Activated CD8-positive, alpha-beta memory T cell treated with anti-CD3 and anti-CD28 coated beads for 24 hours (primary cell): ENCODE data around the gene TSC1.

Source experiments
- DNase-seq: peaks from one replicate; pipeline ENCODE4 v3.0.0-alpha.2; 2020

The TSC1 gene

GRCh38 chr9:132931178-132931735, 13.2 kb downstream of the TSC1 start:
- no peak for DNase-seq

DNA sequence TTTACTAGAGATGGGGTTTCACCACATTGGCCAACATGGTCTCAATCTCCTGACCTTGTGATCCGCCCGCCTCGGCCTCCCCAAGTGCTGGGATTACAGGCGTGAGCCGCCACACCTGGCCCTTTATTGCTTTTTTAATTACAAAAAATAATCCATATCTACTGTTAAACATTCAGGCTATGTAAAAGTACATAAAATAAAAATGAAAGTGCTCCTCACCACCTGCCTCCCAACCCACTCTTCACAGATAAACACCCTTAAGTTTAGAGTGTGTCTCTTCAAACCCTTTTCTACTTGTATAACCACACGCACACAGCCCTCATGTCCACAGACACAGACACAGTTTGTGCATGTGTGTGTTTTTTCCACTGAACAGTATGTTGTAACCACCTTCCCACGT, 16.7 kb downstream of the TSC1 start:
- no peak for DNase-seq

GRCh38 chr9:132923346-132923902, 21.0 kb downstream of the TSC1 start:
- no peak for DNase-seq

GRCh38 chr9:132919614-132920268, 24.7 kb downstream of the TSC1 start:
- no peak for DNase-seq

- no peak for DNase-seq
Observed at GRCh38 chr9:132914924-132915323, 29.5 kb downstream of the TSC1 start.

DNA sequence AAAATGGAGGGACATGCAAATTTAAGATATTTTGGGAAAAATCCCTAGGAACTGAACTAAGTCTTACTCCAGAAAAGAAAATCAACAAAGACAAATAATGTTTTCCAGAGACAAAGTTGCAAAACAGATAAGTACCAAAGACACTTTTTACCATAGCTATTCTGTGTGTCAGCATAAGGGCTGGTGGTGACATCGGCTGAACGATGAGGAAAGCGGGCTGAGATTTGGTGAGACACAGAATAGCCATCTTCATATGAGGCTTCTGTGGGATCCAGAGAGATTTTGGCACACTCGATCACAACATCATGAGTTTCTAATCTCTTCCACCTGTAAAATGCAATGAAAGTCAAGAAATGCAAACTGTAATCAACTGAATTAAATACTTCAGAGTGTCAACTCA, 32.3 kb downstream of the TSC1 start:
- DNase-seq, result no peak

DNA sequence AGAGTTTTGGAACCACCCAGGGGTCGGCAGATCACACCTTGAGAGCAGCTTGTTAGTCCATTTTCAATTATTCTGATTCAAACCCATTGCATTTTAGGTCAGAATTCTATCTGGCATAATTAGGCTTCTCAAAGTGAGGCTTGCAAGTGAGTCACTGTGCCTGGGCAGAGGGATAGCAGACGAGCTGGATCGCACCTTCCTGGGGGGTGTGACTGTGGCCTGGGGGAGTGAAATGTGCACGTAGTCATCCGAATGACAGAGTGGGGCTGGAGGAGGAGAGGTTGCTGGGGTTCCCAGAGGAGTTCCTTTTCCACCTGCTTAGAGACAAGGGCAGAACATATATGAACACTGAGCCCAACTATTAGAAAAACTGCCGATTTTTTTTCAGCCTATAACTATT, 34.0 kb downstream of the TSC1 start:
- DNase-seq, result no peak

DNA sequence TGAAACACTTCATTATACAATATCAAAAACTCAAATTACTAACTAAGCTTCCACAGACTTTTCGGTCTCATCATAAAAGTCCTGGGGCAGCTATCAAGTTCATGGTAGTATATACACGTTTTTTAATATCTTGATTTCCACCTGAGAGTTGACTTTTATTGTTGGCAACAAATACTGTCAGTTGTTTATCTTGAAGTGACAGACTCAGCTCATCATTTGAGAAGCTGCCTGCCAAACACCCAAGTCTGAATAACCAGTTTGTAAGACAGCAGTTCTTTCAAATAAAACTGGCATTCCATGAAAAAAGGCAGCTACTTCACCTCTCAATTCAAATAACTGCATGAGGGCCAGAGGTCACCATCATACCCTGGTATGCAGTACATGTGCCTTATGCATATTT, 35.1 kb downstream of the TSC1 start:
- no peak for DNase-seq

GRCh38 chr9:132908635-132909034, 35.8 kb downstream of the TSC1 start:
- no peak for DNase-seq

GRCh38 chr9:132905726-132906125, 38.7 kb downstream of the TSC1 start:
- DNase-seq, result no peak

- DNase-seq, result no peak
Observed at GRCh38 chr9:132903574-132904492, 40.6 kb downstream of the TSC1 start.

DNA sequence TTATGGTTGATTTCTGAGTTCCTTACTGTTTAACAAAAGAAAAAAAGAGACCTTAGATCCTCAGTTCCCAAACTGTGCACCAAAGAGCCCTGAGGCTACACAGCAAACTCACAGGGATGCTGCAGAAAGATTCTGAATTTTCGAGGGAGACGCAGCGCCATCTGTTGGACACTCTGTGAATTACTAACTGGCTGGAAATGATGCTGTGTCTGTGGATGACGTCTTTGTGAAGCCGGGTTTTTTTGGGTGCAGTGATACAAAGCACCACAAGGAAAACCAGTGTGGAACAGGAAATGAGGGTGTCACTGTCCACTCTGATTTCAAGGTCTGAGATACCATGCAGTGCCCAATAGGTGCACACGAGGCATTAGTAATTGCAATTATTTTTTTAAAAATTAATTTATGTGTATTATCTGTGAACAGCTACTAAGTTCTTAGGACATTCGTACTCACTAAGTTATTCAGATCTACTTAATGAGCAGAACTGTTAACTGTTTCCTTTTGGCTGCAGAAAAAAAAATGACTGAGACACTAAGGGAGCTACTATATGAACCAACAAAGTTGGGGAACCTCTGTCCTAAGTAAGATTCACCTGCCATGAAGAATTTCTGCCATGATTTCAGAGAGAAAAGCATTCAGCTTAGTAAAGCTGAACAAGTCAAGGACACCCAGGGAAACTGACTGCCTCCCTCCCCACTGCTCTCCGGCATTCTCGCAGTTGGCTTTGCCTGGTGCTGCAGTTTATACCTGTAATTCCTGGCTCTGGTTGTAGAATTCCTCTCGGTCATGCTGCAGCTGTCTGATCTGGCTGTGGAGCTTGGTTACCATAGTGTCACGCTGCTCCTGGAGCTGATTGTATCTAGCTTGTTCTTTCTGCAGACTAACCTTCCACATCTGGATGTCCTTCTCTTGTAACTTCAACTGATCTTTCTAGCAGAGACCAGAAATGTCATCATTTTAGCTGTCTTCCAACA, 42.3 kb downstream of the TSC1 start:
- DNase-seq, result peak; percentile 87

- no peak for DNase-seq
Observed at GRCh38 chr9:132898051-132898450, 46.4 kb downstream of the TSC1 start.

DNA sequence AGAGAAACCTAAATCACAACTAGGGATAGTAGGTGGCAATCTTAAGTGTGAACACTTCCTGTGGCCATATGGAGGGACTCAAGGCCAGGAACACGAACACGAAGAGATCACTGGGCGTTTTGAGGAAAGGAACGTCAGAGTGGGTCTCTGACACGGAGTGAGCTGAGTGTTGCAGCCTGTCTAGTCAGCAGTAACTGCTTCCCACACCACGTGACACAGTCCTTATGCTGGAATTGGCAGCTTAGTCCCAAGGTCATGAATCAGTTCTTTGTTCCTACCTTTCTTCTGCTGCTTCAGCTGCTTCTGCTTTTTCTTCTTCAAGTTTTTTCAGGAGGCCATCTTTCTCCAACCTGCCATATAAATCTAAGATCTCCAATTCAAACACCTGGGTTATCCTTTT, 47.5 kb downstream of the TSC1 start:
- DNase-seq, result no peak

GRCh38 chr9:132896264-132896663, 48.2 kb downstream of the TSC1 start:
- no peak for DNase-seq

GRCh38 chr9:132894862-132895835, 49.3 kb downstream of the TSC1 start:
- no peak for DNase-seq

- DNase-seq, result no peak
Observed at GRCh38 chr9:132894346-132894745, 50.1 kb downstream of the TSC1 start.

GRCh38 chr9:132892400-132892799, 52.0 kb downstream of the TSC1 start:
- no peak for DNase-seq

DNA sequence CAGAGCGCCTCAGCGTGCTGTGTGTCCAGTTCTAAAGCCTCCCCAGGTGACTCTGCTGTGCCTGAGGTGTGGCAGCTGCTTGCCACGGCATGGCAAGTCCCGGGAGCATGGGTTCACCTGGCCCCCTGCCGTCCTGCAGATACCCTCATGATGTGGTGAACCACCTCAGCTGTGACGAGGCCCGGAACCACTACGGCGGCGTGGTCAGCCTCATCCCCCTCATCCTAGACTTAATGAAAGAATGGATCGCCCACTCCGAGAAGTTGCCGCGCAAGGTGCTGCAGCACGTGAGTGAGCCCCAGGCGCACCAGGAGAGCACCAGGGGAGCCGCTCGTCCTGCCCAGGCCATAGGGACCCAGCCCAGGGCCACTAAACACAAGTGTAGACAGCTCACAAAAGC, 56.3 kb downstream of the TSC1 start:
- no peak for DNase-seq

GRCh38 chr9:132887181-132888120, 57.0 kb downstream of the TSC1 start:
- DNase-seq, result no peak
